ENCODE measurements around the gene MACROH2A1.

DNA sequence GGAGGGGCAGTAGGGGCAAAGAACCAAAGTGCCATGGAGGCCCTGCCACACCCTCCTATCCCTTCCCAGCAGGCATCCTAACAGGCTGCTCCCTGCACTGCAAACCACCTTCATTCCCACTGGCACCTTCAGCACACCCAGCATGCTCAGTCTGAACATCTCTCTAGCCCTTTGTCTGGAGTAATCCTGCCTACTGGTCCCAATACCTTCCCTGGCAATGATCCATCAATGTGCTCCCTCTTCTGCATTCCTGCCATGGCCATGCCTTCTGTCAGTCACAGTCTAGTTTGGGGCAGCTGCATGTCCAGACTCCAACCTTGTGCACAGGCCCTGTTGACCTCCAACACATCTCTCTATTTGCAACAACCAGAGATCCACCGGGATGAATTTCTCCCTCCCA, 4.9 kb downstream of the MACROH2A1 start:
- TF ChIP-seq POLR2AphosphoS5 (IDR thresholded peaks at IDR 0.05; ENCODE audit: low read depth, low read length) (no peak), POLR2A (IDR thresholded peaks at IDR 0.05; ENCODE audit: low read depth, low read length) (no peak)
